LNCaP clone FGC (cell line): ENCODE measurements around the gene OR51B4.
"Not testable (repeated sequence)": the region's sequence is repeated elsewhere in the genome, so short reads cannot be mapped to it uniquely, and the experiment has no call there.

Experiments used
- DNase-seq: peaks from one replicate; pipeline ENCODE4 v3.0.0-alpha.2; 2011; ENCODE audit warnings: low read depth
- H3K4me3 ChIP-seq: 2 replicates; pipeline ENCODE4 v1.5.1; 2011; ENCODE audit warnings: mild to moderate bottlenecking, low read depth, low read length, control low read depth
- CTCF ChIP-seq: IDR thresholded peaks from 2 replicates; pipeline ENCODE4 v1.5.1; 2012; ENCODE audit warnings: mild to moderate bottlenecking; ENCODE audit not compliant: control insufficient read depth, insufficient read depth; ENCODE audit errors: extremely low read depth

OR51B4 gene

GRCh38 chr11:5307256-5308019, 5.7 kb upstream of the OR51B4 start:
- no peak for DNase-seq
- TF ChIP-seq CTCF: no peak
- no peak overlapping the region for H3K4me3 ChIP-seq

GRCh38 chr11:5304046-5304445, 2.3 kb upstream of the OR51B4 start:
- no peak overlapping the region for H3K4me3 ChIP-seq
- no peak for DNase-seq
- no peak for TF ChIP-seq CTCF

- no peak for TF ChIP-seq CTCF
- no peak for DNase-seq
- no peak overlapping the region for H3K4me3 ChIP-seq
Observed at GRCh38 chr11:5303626-5304025, 1.9 kb upstream of the OR51B4 start.

- no peak for DNase-seq
- no peak for TF ChIP-seq CTCF
- H3K4me3 ChIP-seq: no peak overlapping the region
Observed at GRCh38 chr11:5300251-5300650, 1.5 kb downstream of the OR51B4 start.

GRCh38 chr11:5298451-5298850, 3.3 kb downstream of the OR51B4 start:
- H3K4me3 ChIP-seq: no peak overlapping the region
- no peak for TF ChIP-seq CTCF
- DNase-seq: no peak

GRCh38 chr11:5297721-5298323, 3.9 kb downstream of the OR51B4 start:
- no peak for DNase-seq
- no peak for TF ChIP-seq CTCF
- H3K4me3 ChIP-seq: no peak overlapping the region

- H3K4me3 ChIP-seq, DNase-seq: not testable (repeated sequence)
Observed at GRCh38 chr11:5294342-5294995, 7.3 kb downstream of the OR51B4 start.
